Adrenal gland (tissue), 5 donors: ENCODE results near the gene AUTS2.

Experiments used
- POLR2A ChIP-seq, 2 donors: fragments of 450-650 bp; IDR thresholded peaks; one replicate each; pipeline ENCODE4 v1.6.1; 2017; ENCODE audit warnings: antibody characterized with exemption in 2 of 2, mild to moderate bottlenecking in 2 of 2, moderate library complexity in 1 of 2
- TF ChIP-seq, protein P1 (sequence below), 6 experiments: fragments of 450-650 bp in 4 of 6; fragments of 200-600 bp in 2 of 6; sonication (generic) in 1 of 6; IDR thresholded peaks; 1 replicate in 5 of 6; 2 replicates in 1 of 6; pipeline versions ENCODE4 v1.5.1 to v1.8.0; 2016 to 2021; ENCODE audit warnings: antibody characterized with exemption in 6 of 6, mild to moderate bottlenecking in 2 of 6, moderate library complexity in 1 of 6
- donor health status: DM: no; HTN: no; CAD: no.

DNA sequence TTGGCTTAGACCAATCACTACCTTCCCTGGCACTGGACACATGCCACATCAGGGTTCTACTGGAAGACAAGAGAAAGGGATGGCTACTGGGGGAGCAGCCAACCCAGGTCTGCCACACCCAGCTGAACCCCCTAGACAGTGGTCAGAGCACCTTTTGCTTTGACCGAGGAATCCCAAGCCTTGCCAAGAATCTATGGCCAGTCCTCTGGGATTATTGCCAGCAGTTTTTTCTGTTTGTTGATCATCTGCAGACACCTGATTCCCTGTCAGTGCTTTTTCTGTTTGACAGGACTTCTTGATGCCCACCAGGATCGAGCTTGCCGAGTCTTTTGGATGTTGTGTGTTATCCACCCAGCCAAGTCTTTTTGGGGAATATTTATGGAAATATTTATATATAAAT lies 1057.4 kb downstream of the AUTS2 start:
- no peak for TF ChIP-seq POLR2A (IDR thresholded peaks at IDR 0.05)
- TF ChIP-seq, protein P1, sequence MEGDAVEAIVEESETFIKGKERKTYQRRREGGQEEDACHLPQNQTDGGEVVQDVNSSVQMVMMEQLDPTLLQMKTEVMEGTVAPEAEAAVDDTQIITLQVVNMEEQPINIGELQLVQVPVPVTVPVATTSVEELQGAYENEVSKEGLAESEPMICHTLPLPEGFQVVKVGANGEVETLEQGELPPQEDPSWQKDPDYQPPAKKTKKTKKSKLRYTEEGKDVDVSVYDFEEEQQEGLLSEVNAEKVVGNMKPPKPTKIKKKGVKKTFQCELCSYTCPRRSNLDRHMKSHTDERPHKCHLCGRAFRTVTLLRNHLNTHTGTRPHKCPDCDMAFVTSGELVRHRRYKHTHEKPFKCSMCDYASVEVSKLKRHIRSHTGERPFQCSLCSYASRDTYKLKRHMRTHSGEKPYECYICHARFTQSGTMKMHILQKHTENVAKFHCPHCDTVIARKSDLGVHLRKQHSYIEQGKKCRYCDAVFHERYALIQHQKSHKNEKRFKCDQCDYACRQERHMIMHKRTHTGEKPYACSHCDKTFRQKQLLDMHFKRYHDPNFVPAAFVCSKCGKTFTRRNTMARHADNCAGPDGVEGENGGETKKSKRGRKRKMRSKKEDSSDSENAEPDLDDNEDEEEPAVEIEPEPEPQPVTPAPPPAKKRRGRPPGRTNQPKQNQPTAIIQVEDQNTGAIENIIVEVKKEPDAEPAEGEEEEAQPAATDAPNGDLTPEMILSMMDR (IDR thresholded peaks at IDR 0.05), result no peak
